Measurements from ENCODE around the gene SPDYE2.
"Not testable (repeated sequence)": the region's sequence is repeated elsewhere in the genome, so short reads cannot be mapped to it uniquely, and the experiment has no call there.

SPDYE2 gene

GRCh38 chr7:102606848-102607247 lies 55.8 kb downstream of the SPDYE2 start:
- not testable (repeated sequence) for DNase-seq

GRCh38 chr7:102609734-102610133 lies 58.7 kb downstream of the SPDYE2 start:
- not testable (repeated sequence) for DNase-seq

- DNase-seq = not testable (repeated sequence)
Measured at GRCh38 chr7:102610441-102610840, 59.4 kb downstream of the SPDYE2 start.

- not testable (repeated sequence) for DNase-seq
Measured at GRCh38 chr7:102611013-102611674, 60.1 kb downstream of the SPDYE2 start.

DNA sequence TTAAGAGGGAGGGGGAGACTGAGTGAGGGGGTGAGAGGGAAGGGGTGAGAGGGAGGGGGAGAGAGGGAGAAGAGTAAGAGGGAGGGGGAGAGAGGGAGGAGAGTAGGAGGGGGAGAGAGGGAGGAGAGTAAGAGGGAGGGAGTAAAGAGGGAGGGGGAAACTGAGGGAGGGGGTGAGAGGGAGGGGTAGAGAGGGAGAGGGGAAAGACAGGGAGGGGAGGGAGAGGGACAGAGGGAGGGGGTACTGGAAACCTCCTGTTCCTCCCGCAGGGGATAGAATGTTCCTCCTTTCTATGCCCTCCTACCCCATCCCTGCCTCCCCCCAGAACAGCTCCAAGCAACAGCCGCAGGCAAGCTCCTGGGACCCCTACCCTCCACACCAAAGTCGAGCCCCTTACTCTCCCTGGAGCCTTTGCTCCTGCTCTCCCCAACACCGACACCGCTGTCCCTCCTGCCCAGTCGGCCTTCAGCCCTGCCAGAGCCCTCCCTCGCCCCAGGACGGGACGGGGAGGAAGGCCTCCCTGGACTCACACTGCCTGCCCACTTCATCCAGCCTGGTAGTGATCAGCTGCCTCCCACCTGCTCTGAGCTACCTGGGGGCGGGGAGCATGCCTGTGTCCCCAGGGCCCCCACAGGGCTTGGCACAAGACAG lies 60.8 kb downstream of the SPDYE2 start:
- DNase-seq = not testable (repeated sequence)

Measured in amniotic stem cell (primary cell).